DND-41 (cell line): Measurements from ENCODE around the gene OLFM3.
A peak's percentile ranks its signal among the peaks of the same experiment; 100 is the strongest.

Experiments
- ATAC-seq: fragments of 200-7000 bp; cut with Tn5 transposase; 3 replicates; pipeline ENCODE4 v1.9.1; 2021; ENCODE audit warnings: low read depth; ENCODE audit not compliant: insufficient read depth
- DNase-seq: peaks from one replicate; pipeline ENCODE4 v3.0.0-alpha.2; 2020
- H2AFZ ChIP-seq: 2 replicates; pipeline ENCODE4 v1.6.0; 2012; ENCODE audit warnings: low read depth, low read length
- H3K27ac ChIP-seq: 2 replicates; pipeline ENCODE4 v1.5.1; 2012; ENCODE audit warnings: low read length, inconsistent platforms
- H3K27me3 ChIP-seq: fragments of 200-600 bp; sonication (generic); 2 replicates; pipeline ENCODE4 v1.6.0; 2012; ENCODE audit warnings: low read length, mild to moderate bottlenecking, inconsistent platforms; ENCODE audit not compliant: insufficient read depth, poor library complexity
- H3K36me3 ChIP-seq: 2 replicates; pipeline ENCODE4 v1.5.1; 2012; ENCODE audit warnings: low read length, inconsistent platforms; ENCODE audit not compliant: insufficient read depth
- H3K4me1 ChIP-seq: 2 replicates; pipeline ENCODE4 v1.5.1; 2012; ENCODE audit warnings: mild to moderate bottlenecking, low read length; ENCODE audit not compliant: insufficient read depth
- H3K4me2 ChIP-seq: 2 replicates; pipeline ENCODE4 v1.6.0; 2012; ENCODE audit warnings: mild to moderate bottlenecking, moderate library complexity, low read length, inconsistent platforms; ENCODE audit not compliant: insufficient read depth
- H3K4me3 ChIP-seq, 2 experiments: fragments of 200-600 bp in 1 of 2; shearing (Covaris generic) in 1 of 2; 2 replicates each; pipeline ENCODE4 v1.5.1; 2012 to 2016; ENCODE audit warnings: inconsistent platforms in 2 of 2, low read length in 2 of 2, mild to moderate bottlenecking in 2 of 2, low read depth in 1 of 2, moderate library complexity in 1 of 2
- H3K79me2 ChIP-seq: 2 replicates; pipeline ENCODE4 v1.6.0; 2012; ENCODE audit warnings: low read length, inconsistent platforms; ENCODE audit not compliant: insufficient read depth
- H3K9ac ChIP-seq: 2 replicates; pipeline ENCODE4 v1.6.0; 2012; ENCODE audit warnings: low read depth, mild to moderate bottlenecking, inconsistent platforms, low read length, moderate library complexity
- H3K9me3 ChIP-seq: 2 replicates; pipeline ENCODE4 v1.5.1; 2012; ENCODE audit warnings: low read length, moderate library complexity, mild to moderate bottlenecking, inconsistent platforms; ENCODE audit not compliant: insufficient read depth, severe bottlenecking
- H4K20me1 ChIP-seq: 2 replicates; pipeline ENCODE4 v1.6.0; 2012; ENCODE audit warnings: low read length; ENCODE audit not compliant: insufficient read depth
- EZH2 ChIP-seq: IDR thresholded peaks from 3 replicates; pipeline ENCODE4 v1.6.1; 2012; ENCODE audit warnings: borderline replicate concordance, low read depth, mild to moderate bottlenecking, moderate library complexity, low read length, inconsistent platforms; ENCODE audit not compliant: severe bottlenecking
- TF ChIP-seq, protein P1 (sequence below): IDR thresholded peaks from 2 replicates; pipeline ENCODE4 v1.5.1; 2012; ENCODE audit warnings: borderline replicate concordance, low read length, moderate library complexity, mild to moderate bottlenecking; ENCODE audit not compliant: poor library complexity, severe bottlenecking; ENCODE audit errors: extremely low read depth

Gene OLFM3

DNA sequence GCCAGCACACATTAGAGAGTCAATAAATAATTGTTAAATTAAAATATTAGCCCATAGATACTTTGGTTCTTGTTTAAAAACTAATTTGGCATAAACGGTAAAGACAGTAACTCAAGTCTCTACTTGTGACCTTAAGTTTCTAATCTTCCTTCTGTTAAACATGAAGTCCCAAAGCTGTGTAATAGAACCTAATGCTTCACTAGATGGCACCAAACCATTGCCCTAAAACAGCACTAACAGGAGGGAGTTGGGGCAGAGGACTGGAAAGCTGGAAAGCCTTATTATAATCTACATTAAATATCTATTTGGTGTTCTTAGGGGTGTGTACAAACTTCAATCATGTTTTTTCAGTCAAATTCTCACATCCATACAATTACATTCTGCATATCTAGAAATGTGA lies 176.7 kb downstream of the OLFM3 start:
- Histone ChIP-seq H3K27me3 (no peaks in the 10 kb centered on the region), H3K9ac (no peak overlapping the region), H3K4me3 (no peak overlapping the region), H3K36me3 (no peaks in the 10 kb centered on the region), H3K9me3 (no peaks in the 10 kb centered on the region), H4K20me1 (no peaks in the 10 kb centered on the region), H2AFZ (no peak overlapping the region), H3K4me2 (no peak overlapping the region), H3K79me2 (no peaks in the 10 kb centered on the region), H3K4me1 (no peaks in the 10 kb centered on the region), H3K27ac (no peak overlapping the region)
- DNase-seq (no peak), ATAC-seq (peak; percentile 78)
- TF ChIP-seq, protein P1, sequence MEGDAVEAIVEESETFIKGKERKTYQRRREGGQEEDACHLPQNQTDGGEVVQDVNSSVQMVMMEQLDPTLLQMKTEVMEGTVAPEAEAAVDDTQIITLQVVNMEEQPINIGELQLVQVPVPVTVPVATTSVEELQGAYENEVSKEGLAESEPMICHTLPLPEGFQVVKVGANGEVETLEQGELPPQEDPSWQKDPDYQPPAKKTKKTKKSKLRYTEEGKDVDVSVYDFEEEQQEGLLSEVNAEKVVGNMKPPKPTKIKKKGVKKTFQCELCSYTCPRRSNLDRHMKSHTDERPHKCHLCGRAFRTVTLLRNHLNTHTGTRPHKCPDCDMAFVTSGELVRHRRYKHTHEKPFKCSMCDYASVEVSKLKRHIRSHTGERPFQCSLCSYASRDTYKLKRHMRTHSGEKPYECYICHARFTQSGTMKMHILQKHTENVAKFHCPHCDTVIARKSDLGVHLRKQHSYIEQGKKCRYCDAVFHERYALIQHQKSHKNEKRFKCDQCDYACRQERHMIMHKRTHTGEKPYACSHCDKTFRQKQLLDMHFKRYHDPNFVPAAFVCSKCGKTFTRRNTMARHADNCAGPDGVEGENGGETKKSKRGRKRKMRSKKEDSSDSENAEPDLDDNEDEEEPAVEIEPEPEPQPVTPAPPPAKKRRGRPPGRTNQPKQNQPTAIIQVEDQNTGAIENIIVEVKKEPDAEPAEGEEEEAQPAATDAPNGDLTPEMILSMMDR: peak; percentile 65
- TF ChIP-seq EZH2: no peak

- H3K9ac ChIP-seq: no peak overlapping the region
- no peak for ATAC-seq
- H4K20me1 ChIP-seq: no peaks in the 10 kb centered on the region
- no peak overlapping the region for H2AFZ ChIP-seq
- no peak overlapping the region for H3K4me3 ChIP-seq
- no peak overlapping the region for H3K27ac ChIP-seq
- H3K9me3 ChIP-seq: no peaks in the 10 kb centered on the region
- H3K4me2 ChIP-seq: no peak overlapping the region
- H3K27me3 ChIP-seq: no peaks in the 10 kb centered on the region
- H3K36me3 ChIP-seq: no peaks in the 10 kb centered on the region
- TF ChIP-seq, protein P1: no peak
- TF ChIP-seq EZH2: no peak
- H3K4me1 ChIP-seq: peaks cover 10% of the 10 kb centered on the region
- no peak for DNase-seq
- no peaks in the 10 kb centered on the region for H3K79me2 ChIP-seq
Measured at GRCh38 chr1:101816262-101816661, 180.5 kb downstream of the OLFM3 start.

- no peak overlapping the region for H3K4me3 ChIP-seq
- no peak for TF ChIP-seq EZH2
- TF ChIP-seq, protein P1: no peak
- H3K36me3 ChIP-seq: no peaks in the 10 kb centered on the region
- no peak overlapping the region for H3K4me2 ChIP-seq
- H2AFZ ChIP-seq: no peak overlapping the region
- H4K20me1 ChIP-seq: no peaks in the 10 kb centered on the region
- no peaks in the 10 kb centered on the region; the same call in 1 of the 2 replicates for H3K4me1 ChIP-seq
- no peaks in the 10 kb centered on the region for H3K9me3 ChIP-seq
- H3K27me3 ChIP-seq: no peaks in the 10 kb centered on the region
- no peak overlapping the region for H3K9ac ChIP-seq
- ATAC-seq (no peak), DNase-seq (no peak)
- no peak overlapping the region for H3K27ac ChIP-seq
- no peaks in the 10 kb centered on the region for H3K79me2 ChIP-seq
Measured at GRCh38 chr1:101798417-101798816, 198.3 kb downstream of the OLFM3 start.

- H4K20me1 ChIP-seq: no peaks in the 10 kb centered on the region
- H3K9me3 ChIP-seq: no peaks in the 10 kb centered on the region
- H3K4me3 ChIP-seq: no peak overlapping the region
- no peak overlapping the region for H3K9ac ChIP-seq
- no peaks in the 10 kb centered on the region for H3K27me3 ChIP-seq
- no peak overlapping the region for H3K27ac ChIP-seq
- H2AFZ ChIP-seq: no peak overlapping the region
- no peaks in the 10 kb centered on the region; the same call in 1 of the 2 replicates for H3K4me1 ChIP-seq
- TF ChIP-seq EZH2: no peak
- TF ChIP-seq, protein P1: no peak
- DNase-seq: no peak
- H3K36me3 ChIP-seq: no peaks in the 10 kb centered on the region
- no peak for ATAC-seq
- H3K4me2 ChIP-seq: no peak overlapping the region
- no peaks in the 10 kb centered on the region for H3K79me2 ChIP-seq
Measured at GRCh38 chr1:101797722-101798121, 199.0 kb downstream of the OLFM3 start.
